Peyer's patch (tissue), 4 donors: ENCODE results near the gene C12orf76.

Experiments
- CTCF ChIP-seq, 6 experiments: fragments of 450-650 bp in 4 of 6; fragments of 200-600 bp in 2 of 6; sonication (generic) in 1 of 6; IDR thresholded peaks; one replicate each; pipeline ENCODE4 v1.5.1; 2017 to 2019; ENCODE audit warnings: antibody characterized with exemption in 6 of 6, mild to moderate bottlenecking in 3 of 6, moderate library complexity in 1 of 6
- POLR2A ChIP-seq, 2 donors: fragments of 450-650 bp; IDR thresholded peaks; one replicate each; pipeline ENCODE4 v1.5.1; 2017; ENCODE audit warnings: antibody characterized with exemption in 2 of 2, mild to moderate bottlenecking in 2 of 2, moderate library complexity in 2 of 2

- no peak for TF ChIP-seq POLR2A (IDR thresholded peaks at IDR 0.05)
- TF ChIP-seq CTCF (IDR thresholded peaks at IDR 0.05) = no peak
Measured at GRCh38 chr12:110042264-110042663, 6.1 kb downstream of the C12orf76 start.
